HepG2 (cell line): Measurements from ENCODE around the gene CADPS2. TPM values are rescaled to one million over a fixed set of nuclear protein-coding genes. Genes with fewer than 3 reads are reported as not detected.

Source experiments
- ATAC-seq: fragments of 200-7000 bp; cut with Tn5 transposase; 3 replicates; pipeline ENCODE4 v1.9.1; 2020; ENCODE audit warnings: mild to moderate bottlenecking, moderate library complexity
- BruUV-seq: library from RNA; stranded (reverse); fragments of 400-500 nt; replicated peaks from 2 replicates; lab custom pipeline; 2021; lab: Mats Ljungman, UMichigan
- CTCF ChIA-PET: fragments of 300-600 bp; formaldehyde crosslinking; extraction: SDS; loops from one replicate; lab custom pipeline; 2021; ENCODE audit warnings: low total read pairs, inconsistent platforms, low intra/inter-chr PET ratio; lab: Yijun Ruan, JAX
- POLR2A ChIA-PET: fragments of 350-600 bp; sonication (Branson Sonifier 250); formaldehyde crosslinking; loops from one replicate; lab custom pipeline; 2020; ENCODE audit warnings: antibody characterized with exemption, inconsistent platforms; lab: Yijun Ruan, JAX
- DNase-seq: peaks from one replicate; pipeline ENCODE4 v3.0.0-alpha.2; 2015; ENCODE audit warnings: low spot score
- FAIRE-seq: peaks from 3 replicates; lab custom pipeline; 2011; peaks lifted over from hg19 to GRCh38; lab: Jason Lieb, UNC
- H2AFZ ChIP-seq: one replicate; pipeline ENCODE4 v1.6.1; 2011; ENCODE audit warnings: low read length, inconsistent platforms
- H3K27ac ChIP-seq: fragments of 300-600 bp; 3 replicates; pipeline ENCODE4 v1.8.0; 2011; ENCODE audit warnings: mixed run types, mild to moderate bottlenecking, mixed read lengths, low read length, inconsistent platforms; ENCODE audit not compliant: insufficient read depth; ENCODE audit errors: extremely low read length
- H3K27me3 ChIP-seq, 2 experiments: fragments of 200-600 bp in 1 of 2; 2 replicates in 1 of 2; 3 replicates in 1 of 2; pipeline versions ENCODE4 v1.6.0 to v1.8.0; 2011; ENCODE audit warnings: low read length in 2 of 2, mild to moderate bottlenecking in 2 of 2, moderate library complexity in 2 of 2, inconsistent platforms in 1 of 2; ENCODE audit not compliant: insufficient read depth in 2 of 2, control insufficient read depth in 1 of 2
- H3K36me3 ChIP-seq, 2 experiments: fragments of 200-600 bp in 1 of 2; replicated peaks in 1 of 2; 2 replicates in 1 of 2; 3 replicates in 1 of 2; pipeline versions ENCODE4 v1.5.1 to v1.8.0; 2011; ENCODE audit warnings: low read length in 2 of 2, inconsistent platforms in 1 of 2; ENCODE audit not compliant: insufficient read depth in 2 of 2, control insufficient read depth in 1 of 2
- H3K4me1 ChIP-seq: 2 replicates; pipeline ENCODE4 v1.5.1; 2012; ENCODE audit warnings: low read length, inconsistent platforms; ENCODE audit not compliant: insufficient read depth
- H3K4me2 ChIP-seq: 2 replicates; pipeline ENCODE4 v1.6.0; 2011; ENCODE audit warnings: low read depth, low read length, inconsistent platforms
- H3K4me3 ChIP-seq, 3 experiments: fragments of 200-600 bp in 1 of 3; sonication (generic), shearing (Covaris generic) in 1 of 3; replicated peaks in 1 of 3; 2 replicates each; pipeline ENCODE4 v1.5.1; 2011 to 2016; ENCODE audit warnings: low read length in 3 of 3, inconsistent platforms in 2 of 3, low read depth in 2 of 3, mild to moderate bottlenecking in 2 of 3, control low read depth in 1 of 3, mixed read lengths in 1 of 3; ENCODE audit not compliant: insufficient read depth in 1 of 3
- H3K79me2 ChIP-seq: one replicate; pipeline ENCODE4 v1.6.1; 2011; ENCODE audit warnings: low read length, inconsistent platforms; ENCODE audit not compliant: insufficient read depth
- H3K9ac ChIP-seq: 2 replicates; pipeline ENCODE4 v1.6.0; 2011; ENCODE audit warnings: mild to moderate bottlenecking, low read depth, low read length, inconsistent platforms; ENCODE audit not compliant: insufficient read depth
- H3K9me3 ChIP-seq: 2 replicates; pipeline ENCODE4 v1.5.1; 2012; ENCODE audit warnings: mild to moderate bottlenecking, low read length
- H4K20me1 ChIP-seq: 2 replicates; pipeline ENCODE4 v1.6.0; 2011; ENCODE audit warnings: inconsistent platforms, mild to moderate bottlenecking, low read length, moderate library complexity; ENCODE audit not compliant: insufficient read depth
- DDIT3 ChIP-seq: sonication (generic); formaldehyde crosslinking; IDR thresholded peaks from 2 replicates; pipeline ENCODE4 v1.4.0; 2020; ENCODE audit warnings: mild to moderate bottlenecking, missing genetic modification reagents
- ELF3 ChIP-seq: IDR thresholded peaks from 2 replicates; pipeline ENCODE4 v1.6.1; 2016; ENCODE audit warnings: missing genetic modification reagents, missing compliant biosample characterization
- JUND ChIP-seq: sonication (generic); formaldehyde crosslinking; IDR thresholded peaks from 2 replicates; pipeline ENCODE4 v1.8.0; 2022; ENCODE audit warnings: mild to moderate bottlenecking, missing genetic modification reagents
- KIAA2018 ChIP-seq: sonication (generic); formaldehyde crosslinking; IDR thresholded peaks from 2 replicates; pipeline ENCODE4 v1.5.0; 2020; ENCODE audit warnings: mild to moderate bottlenecking, missing genetic modification reagents, borderline replicate concordance
- LRRFIP1 ChIP-seq: sonication (generic); formaldehyde crosslinking; conservative IDR thresholded peaks from 2 replicates; pipeline ENCODE4 v1.4.0; 2020; ENCODE audit warnings: missing genetic modification reagents
- RFX1 ChIP-seq: fragments of 450-650 bp; IDR thresholded peaks from 2 replicates; pipeline ENCODE4 v1.6.1; 2017
- THAP8 ChIP-seq: sonication (generic); formaldehyde crosslinking; IDR thresholded peaks from 2 replicates; pipeline ENCODE4 v1.5.1; 2020; ENCODE audit warnings: missing genetic modification reagents, mild to moderate bottlenecking, borderline replicate concordance
- ZFAT ChIP-seq: sonication (generic); formaldehyde crosslinking; conservative IDR thresholded peaks from 2 replicates; pipeline ENCODE4 v1.8.1; 2023; ENCODE audit warnings: missing genetic modification reagents, inconsistent platforms
- ZNF207 ChIP-seq: fragments of 450-650 bp; IDR thresholded peaks from 2 replicates; pipeline ENCODE4 v1.6.1; 2016; ENCODE audit warnings: antibody characterized with exemption, borderline replicate concordance
- ZNF747 ChIP-seq: sonication (generic); formaldehyde crosslinking; IDR thresholded peaks from 2 replicates; pipeline ENCODE4 v1.8.1; 2023; ENCODE audit warnings: missing genetic modification reagents, mild to moderate bottlenecking, borderline replicate concordance
- ZNF816 ChIP-seq: sonication (generic); formaldehyde crosslinking; IDR thresholded peaks from 2 replicates; pipeline ENCODE4 v1.8.0; 2022; ENCODE audit warnings: missing genetic modification reagents, mild to moderate bottlenecking, borderline replicate concordance
- ZSCAN30 ChIP-seq: sonication (generic); formaldehyde crosslinking; IDR thresholded peaks from 2 replicates; pipeline ENCODE4 v1.5.0; 2020; ENCODE audit warnings: mild to moderate bottlenecking, missing genetic modification reagents
- in situ Hi-C: cut with HindIII; loops from 2 replicates; pipeline ENCODE4 v1.10.0; 2017; ENCODE audit warnings: low pct_unique_long_range_greater_than_20kb; ENCODE audit not compliant: extremely low pct_ligation_motif_present
- intact Hi-C: fragments of 100-400 bp; cut with micrococcal nuclease; formaldehyde crosslinking; loops from one replicate; pipeline ENCODE4 v1.10.0; 2022; ENCODE audit not compliant: unreplicated experiment
- polyA plus RNA-seq, 8 experiments: library from polyadenylated mRNA; depleted of rRNA in 3 of 8; stranded (reverse) in 7 of 8; unstranded in 1 of 8; fragments of >200 nt; fragmentation: Illumina TruSeq in 4 of 8; extraction: Trizol in 4 of 8; gene quantifications; 2 replicates each; pipeline versions ENCODE4 v1.2.1 to v1.2.3, GENCODE V29; 2011 to 2016; ENCODE audit warnings: low read depth in 4 of 8, missing spikeins in 1 of 8, mixed read lengths in 1 of 8; ENCODE audit not compliant: insufficient read depth in 1 of 8
- total RNA-seq, 5 experiments: library from RNA; depleted of rRNA; stranded (reverse); fragments of >200 nt; fragmentation: Illumina TruSeq; extraction: Trizol; gene quantifications; 2 replicates each; pipeline ENCODE4 v1.2.3, GENCODE V29; 2016; ENCODE audit warnings: low read depth in 1 of 5

The CADPS2 gene
- total and polyA plus RNA-seq, 2 of the 13 experiments (the other 11 are each of a cell fraction or from before 2014, with no cell fraction given) = 17.6 to 43.8 TPM

DNA sequence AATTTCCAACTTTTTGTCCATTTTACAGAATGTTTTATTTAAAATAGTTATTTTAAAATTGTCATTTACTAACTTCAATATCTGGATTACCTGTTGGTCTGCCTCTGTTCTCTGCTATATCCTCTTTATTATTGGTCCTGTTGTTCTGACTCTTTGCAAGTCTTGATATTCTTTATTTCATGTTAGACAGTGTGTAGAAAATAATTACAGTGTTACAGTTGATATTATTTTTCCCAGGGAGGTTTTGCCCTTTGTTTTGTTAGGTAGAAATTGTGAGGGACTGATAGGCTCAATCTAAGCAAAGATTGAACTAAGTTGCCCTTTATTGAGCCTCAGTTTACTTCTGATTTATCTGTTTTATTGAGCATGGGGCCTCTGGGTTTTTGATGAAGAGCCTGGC, 49.4 kb upstream of the CADPS2 start:
- Histone ChIP-seq H3K79me2 (no peaks in the 10 kb centered on the region), H2AFZ (no peak overlapping the region), H3K27ac (no peak overlapping the region), H3K36me3 (no peaks in the 10 kb centered on the region), H3K9ac (no peak overlapping the region), H3K4me1 (no peaks in the 10 kb centered on the region), H3K9me3 (no peaks in the 10 kb centered on the region), H3K27me3 (no peaks in the 10 kb centered on the region), H3K4me3 (no peak overlapping the region), H4K20me1 (no peaks in the 10 kb centered on the region), H3K4me2 (no peak overlapping the region)
- in situ Hi-C loops (no loop called here), intact Hi-C loops (no loop called here)
- CTCF ChIA-PET = no interaction called here
- DNase-seq = no peak
- ATAC-seq = no peak
- FAIRE-seq = no peak
- BruUV-seq = no TSS peak
- POLR2A ChIA-PET = no interaction called here
- TF ChIP-seq DDIT3 (CRISPR knock-in tag) (no peak), KIAA2018 (no peak), ZSCAN30 (CRISPR knock-in tag) (no peak), ZNF747 (CRISPR knock-in tag) (no peak), LRRFIP1 (CRISPR knock-in tag) (no peak), JUND (CRISPR knock-in tag) (no peak), ZNF207 (no peak), ZNF816 (no peak), RFX1 (no peak), THAP8 (no peak), ELF3 (CRISPR knock-in tag) (no peak), ZFAT (CRISPR knock-in tag) (no peak)
